Measurements from ENCODE around the gene PLEKHA6. TPM values are rescaled to one million over a fixed set of nuclear protein-coding genes. Genes with fewer than 3 reads are reported as not detected.

The PLEKHA6 gene
- total and polyA plus RNA-seq, 10 donors, result 0.47 to 6.5 (median 2.7) TPM

GRCh38 chr1:204373911-204374310 lies 14.2 kb upstream of the PLEKHA6 start:
- peaks cover 0 to 35% (median 16%) of the 10 kb centered on the region in 6 donors for H3K4me1 ChIP-seq
- H3K9me3 ChIP-seq, result no peaks in the 10 kb centered on the region
- WGBS, 5 donors, result 56 to 78% (median 58%) methylated on average over 4 of the region's 4 CpGs
- no peaks in the 10 kb centered on the region for H3K36me3 ChIP-seq
- no peak overlapping the region for H3K4me3 ChIP-seq
- TF ChIP-seq CTCF (IDR thresholded peaks at IDR 0.05 in 8 of 11, conservative IDR thresholded peaks at IDR 0.05 in 3 of 11) (no peak), POLR2AphosphoS5 (IDR thresholded peaks at IDR 0.05) (no peak), POLR2A (IDR thresholded peaks at IDR 0.05) (no peak)
- intact Hi-C loops (cut with DNase I; ENCODE audit: low total_unique reads), result no loop called here
- no peak overlapping the region for H3K27ac ChIP-seq
- H3K27me3 ChIP-seq (replicated peaks in 1 of 7), result peaks cover 0 to 54% (median 27%) of the 10 kb centered on the region in 7 donors
- DNase-seq, result no peak

DNA sequence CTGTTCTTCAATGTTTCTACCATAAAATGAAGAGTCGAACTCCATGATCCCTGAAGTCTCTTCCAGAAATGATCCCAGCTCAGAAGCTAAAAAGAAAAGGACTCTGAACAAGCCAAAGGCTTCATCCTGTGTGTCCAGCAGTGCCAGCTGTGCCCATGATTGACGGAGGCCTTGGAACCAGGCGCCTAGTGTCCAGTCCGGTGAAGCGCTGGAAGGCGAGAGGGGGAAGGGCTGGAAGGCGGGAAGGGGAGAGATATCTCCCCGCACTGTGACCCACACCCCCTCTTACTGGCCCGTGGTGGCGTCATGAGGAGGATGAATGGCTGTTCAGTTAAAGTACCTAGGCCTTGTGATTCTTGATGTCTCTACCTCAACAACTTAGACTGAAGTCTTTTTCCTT lies 10.4 kb upstream of the PLEKHA6 start:
- no peaks in the 10 kb centered on the region for H3K9me3 ChIP-seq
- H3K36me3 ChIP-seq, result no peaks in the 10 kb centered on the region
- no peak overlapping the region for H3K27ac ChIP-seq
- intact Hi-C loops (cut with DNase I; ENCODE audit: low total_unique reads), result no loop called here
- WGBS, 5 donors, result 83 to 91% (median 84%) methylated on average over 10 of the region's 10 CpGs
- TF ChIP-seq CTCF (IDR thresholded peaks at IDR 0.05 in 8 of 11, conservative IDR thresholded peaks at IDR 0.05 in 3 of 11) (no peak), POLR2AphosphoS5 (IDR thresholded peaks at IDR 0.05) (no peak), POLR2A (IDR thresholded peaks at IDR 0.05) (no peak)
- no peak for DNase-seq
- H3K27me3 ChIP-seq (replicated peaks in 1 of 7), result peaks cover 0 to 33% (median 0%) of the 10 kb centered on the region in 7 donors
- no peak overlapping the region for H3K4me3 ChIP-seq
- peaks cover 0 to 17% (median 7%) of the 10 kb centered on the region in 6 donors for H3K4me1 ChIP-seq

DNA sequence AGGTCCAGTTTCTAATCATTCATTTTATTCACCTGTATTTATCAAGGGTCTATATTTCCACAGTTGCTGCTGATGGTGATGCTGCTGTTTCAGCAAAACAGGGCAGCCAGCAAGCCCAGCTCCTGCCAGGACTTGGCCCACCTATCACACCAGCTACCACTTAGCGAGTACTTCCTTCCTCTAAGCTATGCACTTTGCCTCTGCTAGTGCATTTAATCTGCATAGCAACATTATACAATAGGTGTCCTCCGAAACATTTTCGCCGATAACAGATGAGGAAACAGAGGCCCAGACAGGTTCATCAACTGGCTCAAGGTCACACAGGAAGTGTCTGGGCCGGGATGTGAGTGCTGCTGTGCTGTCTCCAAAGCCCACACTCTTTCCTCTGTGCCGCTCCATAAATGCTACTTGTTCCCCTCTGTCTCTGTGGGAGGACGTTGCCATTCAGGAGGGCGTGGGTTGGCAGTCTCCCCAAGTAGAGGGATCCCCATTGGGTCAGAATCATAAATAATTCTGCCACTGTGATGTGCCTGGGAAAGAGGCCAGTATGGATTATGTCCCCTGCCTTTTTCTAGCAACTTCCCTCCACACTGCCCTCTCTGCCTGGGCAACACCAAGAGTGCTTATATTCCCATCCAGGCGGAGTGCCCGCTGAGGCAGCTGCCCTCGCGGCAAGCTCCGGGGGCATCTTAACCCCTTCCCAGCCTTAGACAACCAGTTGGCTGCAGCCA lies 9.4 kb upstream of the PLEKHA6 start:
- WGBS, 5 donors, result 32 to 46% (median 35%) methylated on average over 13 of the region's 13 CpGs
- TF ChIP-seq CTCF (IDR thresholded peaks at IDR 0.05 in 8 of 11, conservative IDR thresholded peaks at IDR 0.05 in 3 of 11) (no peak), POLR2A (IDR thresholded peaks at IDR 0.05) (no peak), POLR2AphosphoS5 (IDR thresholded peaks at IDR 0.05) (peak in 2 of 3 donors; percentile 26 to 45)
- Histone ChIP-seq H3K36me3 (no peaks in the 10 kb centered on the region), H3K27me3 (replicated peaks in 1 of 7) (peaks cover 0 to 23% (median 0%) of the 10 kb centered on the region in 7 donors), H3K9me3 (no peaks in the 10 kb centered on the region), H3K4me1 (peaks cover 0 to 18% (median 7%) of the 10 kb centered on the region in 6 donors), H3K27ac (no peak overlapping the region), H3K4me3 (no peak overlapping the region)
- intact Hi-C loops (cut with DNase I; ENCODE audit: low total_unique reads), result loop anchor here (10.0 kb wide), 2 partner anchors 114 to 504 kb away; partner anchors contain the start of gene SNRPE
- no peak for DNase-seq

- DNase-seq, result no peak
- Histone ChIP-seq H3K4me3 (no peak overlapping the region), H3K27ac (no peak overlapping the region), H3K27me3 (replicated peaks in 1 of 7) (peaks cover 0 to 20% (median 0%) of the 10 kb centered on the region in 7 donors), H3K4me1 (peaks cover 7 to 30% (median 19%) of the 10 kb centered on the region in 6 donors), H3K9me3 (no peaks in the 10 kb centered on the region), H3K36me3 (no peaks in the 10 kb centered on the region)
- intact Hi-C loops (cut with DNase I; ENCODE audit: low total_unique reads), result loop anchor here (10.0 kb wide), 2 partner anchors 113 to 503 kb away; partner anchors contain the start of gene SNRPE
- TF ChIP-seq POLR2A (IDR thresholded peaks at IDR 0.05), result no peak
- no peak for TF ChIP-seq POLR2AphosphoS5 (IDR thresholded peaks at IDR 0.05)
- TF ChIP-seq CTCF (IDR thresholded peaks at IDR 0.05 in 8 of 11, conservative IDR thresholded peaks at IDR 0.05 in 3 of 11), result no peak
- 68 to 89% (median 83%) methylated on average over 10 of the region's 10 CpGs for WGBS, 5 donors
These were observed 8.2 kb upstream of the PLEKHA6 start for GRCh38 chr1:204367956-204368355.
